ENCODE measurements around the gene ACAP3. TPM values are rescaled to one million over a fixed set of nuclear protein-coding genes. Genes with fewer than 3 reads are reported as not detected.
A peak's percentile ranks its signal among the peaks of the same experiment; 100 is the strongest.

The ACAP3 gene
- total and polyA plus RNA-seq, 4 donors = 2.7 to 24.8 (median 15.0) TPM

- TF ChIP-seq REST (IDR thresholded peaks at IDR 0.05) (no peak), FOXA2 (IDR thresholded peaks at IDR 0.05) (no peak), FOXA1 (IDR thresholded peaks at IDR 0.05) (no peak), RXRA (IDR thresholded peaks at IDR 0.05) (no peak)
Observed at GRCh38 chr1:1291023-1291528, 16.7 kb downstream of the ACAP3 start (continued).

GRCh38 chr1:1290238-1290731 is 17.4 kb downstream of the ACAP3 start:
- Histone ChIP-seq H3K4me3 (ENCODE audit: low read depth in 1 of 3, low read length in 3 of 3) (no peak overlapping the region), H3K27me3 (ENCODE audit: control insufficient read depth in 4 of 4, insufficient read depth in 4 of 4, low read length in 3 of 4) (no peaks in the 10 kb centered on the region), H3K4me1 (ENCODE audit: control insufficient read depth in 4 of 4, insufficient read depth in 4 of 4, low read length in 3 of 4) (peaks cover 0 to 13% (median 7%) of the 10 kb centered on the region in 4 donors), H3K9me3 (ENCODE audit: control insufficient read depth in 4 of 4, low read length in 3 of 4) (no peaks in the 10 kb centered on the region), H3K36me3 (ENCODE audit: control insufficient read depth in 4 of 4, insufficient read depth in 3 of 4, low read depth in 1 of 4, low read length in 3 of 4) (peaks cover 0 to 9% (median under 1%) of the 10 kb centered on the region in 4 donors), H3K27ac (ENCODE audit: low read depth in 1 of 2, low read length in 2 of 2) (no peak overlapping the region), H3K9ac (ENCODE audit: low read depth in 1 of 2, low read length in 2 of 2) (no peak overlapping the region)
- peak; percentile 75 for DNase-seq (ENCODE audit: low spot score)
- 59% methylated on average over 15 of the region's 15 CpGs for WGBS
- peak; percentile 74 for TF ChIP-seq CTCF (IDR thresholded peaks at IDR 0.05; ENCODE audit: low read depth, low read length, missing input control)
- TF ChIP-seq RAD21 (IDR thresholded peaks at IDR 0.05) = peak in 1 of 2 donors; percentile 86
- TF ChIP-seq EGR1 (IDR thresholded peaks at IDR 0.05; ENCODE audit: low read depth in 2 of 2) = no peak
- no peak for TF ChIP-seq FOXA1 (IDR thresholded peaks at IDR 0.05)
- no peak for TF ChIP-seq MAX (IDR thresholded peaks at IDR 0.05)

GRCh38 chr1:1287288-1288110 is 20.2 kb downstream of the ACAP3 start:
- WGBS = 83% methylated on average over 46 of the region's 46 CpGs
- TF ChIP-seq EGR1 (IDR thresholded peaks at IDR 0.05; ENCODE audit: low read depth in 2 of 2) (no peak), JUND (IDR thresholded peaks at IDR 0.05) (no peak), RAD21 (IDR thresholded peaks at IDR 0.05) (no peak), YY1 (IDR thresholded peaks at IDR 0.05) (no peak), FOXA2 (IDR thresholded peaks at IDR 0.05) (no peak), TAF1 (conservative IDR thresholded peaks at IDR 0.05) (no peak), NR2F2 (IDR thresholded peaks at IDR 0.05) (no peak), CTCF (IDR thresholded peaks at IDR 0.05; ENCODE audit: low read depth, low read length, missing input control) (no peak), HNF4A (conservative IDR thresholded peaks at IDR 0.05) (no peak), GABPA (IDR thresholded peaks at IDR 0.05 in 1 of 2, conservative IDR thresholded peaks at IDR 0.05 in 1 of 2) (no peak), SP1 (IDR thresholded peaks at IDR 0.05) (no peak), RXRA (IDR thresholded peaks at IDR 0.05) (no peak), REST (IDR thresholded peaks at IDR 0.05) (no peak)
- TF ChIP-seq, protein P1, sequence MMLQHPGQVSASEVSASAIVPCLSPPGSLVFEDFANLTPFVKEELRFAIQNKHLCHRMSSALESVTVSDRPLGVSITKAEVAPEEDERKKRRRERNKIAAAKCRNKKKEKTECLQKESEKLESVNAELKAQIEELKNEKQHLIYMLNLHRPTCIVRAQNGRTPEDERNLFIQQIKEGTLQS (IDR thresholded peaks at IDR 0.05) = no peak

More at GRCh38 chr1:1287288-1288110, 20.2 kb downstream of the ACAP3 start:
- peaks cover 0 to 13% (median 7%) of the 10 kb centered on the region in 4 donors for H3K4me1 ChIP-seq (ENCODE audit: control insufficient read depth in 4 of 4, insufficient read depth in 4 of 4, low read length in 3 of 4)
- no peaks in the 10 kb centered on the region for H3K36me3 ChIP-seq (ENCODE audit: control insufficient read depth in 4 of 4, insufficient read depth in 3 of 4, low read depth in 1 of 4, low read length in 3 of 4)
- no peak overlapping the region for H3K27ac ChIP-seq (ENCODE audit: low read depth in 1 of 2, low read length in 2 of 2)
- H3K27me3 ChIP-seq (ENCODE audit: control insufficient read depth in 4 of 4, insufficient read depth in 4 of 4, low read length in 3 of 4) = no peaks in the 10 kb centered on the region
- no peak overlapping the region for H3K4me3 ChIP-seq (ENCODE audit: low read depth in 1 of 3, low read length in 3 of 3)
- no peak overlapping the region for H3K9ac ChIP-seq (ENCODE audit: low read depth in 1 of 2, low read length in 2 of 2)
- H3K9me3 ChIP-seq (ENCODE audit: control insufficient read depth in 4 of 4, low read length in 3 of 4) = no peaks in the 10 kb centered on the region
- no peak for DNase-seq (ENCODE audit: low spot score)

Measured in liver (tissue), 9 donors.